Stimulated activated CD4-positive, alpha-beta T cell treated with anti-CD3 and anti-CD28 coated beads, Interleukin-1b, Interleukin-23, amount 100 ng/mL, for 48 hours (primary cell): ENCODE measurements around the gene DRD4.
"Not testable (repeated sequence)": the region's sequence is repeated elsewhere in the genome, so short reads cannot be mapped to it uniquely, and the experiment has no call there.

Experiments used
- DNase-seq: peaks from one replicate; pipeline ENCODE4 v3.0.0-alpha.2; 2020

Gene DRD4

GRCh38 chr11:645536-645935, 8.5 kb downstream of the DRD4 start:
- DNase-seq, result no peak

- no peak for DNase-seq
These were observed 9.1 kb downstream of the DRD4 start for GRCh38 chr11:646214-646613.

GRCh38 chr11:647672-648158, 10.6 kb downstream of the DRD4 start:
- DNase-seq, result not testable (repeated sequence)

- no peak for DNase-seq
These were observed 13.4 kb downstream of the DRD4 start for GRCh38 chr11:650482-650881.

GRCh38 chr11:653136-653535, 16.1 kb downstream of the DRD4 start:
- DNase-seq, result not testable (repeated sequence)

GRCh38 chr11:653837-654236, 16.8 kb downstream of the DRD4 start:
- DNase-seq, result no peak

GRCh38 chr11:654444-654843, 17.4 kb downstream of the DRD4 start:
- not testable (repeated sequence) for DNase-seq

GRCh38 chr11:655036-655726, 18.1 kb downstream of the DRD4 start:
- DNase-seq, result no peak

- no peak for DNase-seq
These were observed 19.4 kb downstream of the DRD4 start for GRCh38 chr11:656426-656825.

GRCh38 chr11:656866-657265, 19.8 kb downstream of the DRD4 start:
- DNase-seq, result no peak

GRCh38 chr11:657691-658126, 20.6 kb downstream of the DRD4 start:
- DNase-seq, result no peak

GRCh38 chr11:659532-660085, 22.5 kb downstream of the DRD4 start:
- DNase-seq, result no peak

- no peak for DNase-seq
These were observed 23.2 kb downstream of the DRD4 start for GRCh38 chr11:660281-660680.

GRCh38 chr11:660681-661444, 23.8 kb downstream of the DRD4 start:
- DNase-seq, result no peak

- no peak for DNase-seq
These were observed 25.7 kb downstream of the DRD4 start for GRCh38 chr11:662689-663274.

GRCh38 chr11:665062-665703, 28.1 kb downstream of the DRD4 start:
- DNase-seq, result no peak

- no peak for DNase-seq
These were observed 28.7 kb downstream of the DRD4 start for GRCh38 chr11:665704-666281.

- DNase-seq, result no peak
These were observed 36.8 kb downstream of the DRD4 start for GRCh38 chr11:673866-674265.

GRCh38 chr11:674406-674805, 37.3 kb downstream of the DRD4 start:
- DNase-seq, result no peak

GRCh38 chr11:678297-678696, 41.2 kb downstream of the DRD4 start:
- DNase-seq, result no peak

GRCh38 chr11:679271-680207, 42.5 kb downstream of the DRD4 start:
- DNase-seq, result no peak

- no peak for DNase-seq
These were observed 43.4 kb downstream of the DRD4 start for GRCh38 chr11:680476-680875.
